ENCODE data around the gene ZFYVE21. TPM values are rescaled to one million over a fixed set of nuclear protein-coding genes. Genes with fewer than 3 reads are reported as not detected.

The ZFYVE21 gene
- total RNA-seq: 10 to 100 TPM; 57.2 to 59.5 TPM
- long read RNA-seq, donor 1, transcript ZFYVE21-202 (7 exons, 1,383 nt): major isoform, 36 of 49 reads
- long read RNA-seq, donor 1, partial matches to known transcripts: 3 of 49 reads
- long read RNA-seq, donor 1, other reads (novel, unspliced or antisense): 10 of 49 reads
- long read RNA-seq, donor 2, transcript ZFYVE21-202 (7 exons, 1,383 nt): major isoform, 332 of 369 reads
- long read RNA-seq, donor 2, transcript ZFYVE21-207 (2 exons, 2,013 nt): minor isoform, 6 of 369 reads
- long read RNA-seq, donor 2, partial matches to known transcripts: 2 of 369 reads
- long read RNA-seq, donor 2, other reads (novel, unspliced or antisense): 27 of 369 reads

GRCh38 chr14:103715052-103716000 is at the start of gene ZFYVE21, which contains the start of gene XRCC3:
Gene ZFYVE21, plus strand, starts transcription at chr14:103715810. Its CDS starts 32 bp downstream, at chr14:103715842.
Gene XRCC3, minus strand, starts transcription at chr14:103715451. Its CDS starts 4,364 bp downstream, at chr14:103711087.
- intact Hi-C loops (cut with DNase I): no loop called here
- DNase-seq (ENCODE audit: low spot score): peak; percentile 100

GRCh38 chr14:103667671-103668070 is 47.9 kb upstream of the ZFYVE21 start:
- intact Hi-C loops (cut with DNase I): no loop called here
- DNase-seq (ENCODE audit: low spot score): no peak

- DNase-seq (ENCODE audit: low spot score): no peak
- intact Hi-C loops (cut with DNase I): no loop called here
Observed at GRCh38 chr14:103668117-103668516, 47.5 kb upstream of the ZFYVE21 start.

DNA sequence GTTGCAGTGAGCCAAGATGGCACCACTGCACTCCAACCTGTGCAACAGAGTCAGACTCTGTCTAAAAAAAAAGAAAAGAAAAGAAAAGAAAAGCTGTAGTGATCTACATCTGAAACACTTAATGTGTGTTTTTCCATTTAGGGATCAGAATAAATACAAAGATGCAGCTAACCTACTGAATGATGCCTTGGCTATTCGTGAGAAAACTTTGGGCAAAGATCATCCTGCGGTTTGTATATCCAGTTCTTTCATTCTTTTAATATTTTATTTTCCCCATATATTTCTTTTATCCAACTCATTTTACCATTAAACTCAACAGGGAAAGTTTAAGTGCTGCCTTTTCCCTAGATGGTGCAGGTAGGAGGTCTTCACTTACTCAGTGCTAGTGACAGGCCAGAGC is 46.2 kb upstream of the ZFYVE21 start:
- DNase-seq (ENCODE audit: low spot score): no peak
- intact Hi-C loops (cut with DNase I): no loop called here

GRCh38 chr14:103671911-103672310 is 43.7 kb upstream of the ZFYVE21 start:
- intact Hi-C loops (cut with DNase I): no loop called here
- DNase-seq (ENCODE audit: low spot score): no peak

- intact Hi-C loops (cut with DNase I): no loop called here
- no peak for DNase-seq (ENCODE audit: low spot score)
Observed at GRCh38 chr14:103675957-103676356, 39.7 kb upstream of the ZFYVE21 start.

DNA sequence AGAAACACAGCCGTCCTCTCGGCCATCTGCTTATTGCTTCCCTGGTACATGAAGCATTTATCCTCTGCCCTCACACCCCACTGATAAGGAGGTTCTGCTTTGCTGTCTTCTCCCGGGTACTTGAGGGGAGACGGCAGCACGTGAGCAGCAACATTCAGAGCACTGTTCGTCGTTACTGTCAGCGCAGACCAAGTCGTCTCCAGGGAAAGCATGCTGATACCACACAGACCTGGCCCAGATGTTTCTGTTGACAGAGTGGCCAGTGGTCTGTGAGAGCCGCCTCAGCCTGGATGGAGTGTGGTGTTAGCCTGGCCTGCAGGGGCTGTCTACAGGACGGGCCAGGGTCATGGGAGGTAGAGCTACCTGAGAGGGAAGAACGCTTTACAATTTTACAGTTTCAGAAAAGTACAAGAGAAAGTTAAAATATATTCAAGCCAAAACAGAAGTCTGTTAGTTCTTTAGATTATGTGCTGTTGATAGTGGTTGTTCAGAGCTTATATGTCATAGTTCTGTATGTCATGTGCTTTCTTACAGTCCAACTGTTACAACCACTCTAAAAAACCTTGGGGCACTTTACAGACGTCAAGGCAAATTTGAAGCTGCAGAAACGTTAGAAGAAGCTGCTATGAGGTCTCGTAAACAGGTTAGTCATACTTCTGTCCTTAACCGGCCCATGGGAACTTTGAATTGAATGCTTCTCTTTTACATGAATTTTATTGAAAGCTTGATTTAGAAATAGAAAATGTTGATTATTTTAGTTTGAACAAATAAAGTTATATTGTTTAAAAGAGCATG is 38.5 kb upstream of the ZFYVE21 start:
- intact Hi-C loops (cut with DNase I): no loop called here
- DNase-seq (ENCODE audit: low spot score): no peak

GRCh38 chr14:103679351-103679750 is 36.3 kb upstream of the ZFYVE21 start:
- intact Hi-C loops (cut with DNase I): no loop called here
- peak; percentile 87 for DNase-seq (ENCODE audit: low spot score)

GRCh38 chr14:103680491-103681231 is 34.9 kb upstream of the ZFYVE21 start:
- intact Hi-C loops (cut with DNase I): loop anchor here in 1 of 2 donors (10.0 kb wide), 1 partner anchor 106 kb away; no protein-coding TSS in a partner anchor
- peak; percentile 16 for DNase-seq (ENCODE audit: low spot score)

DNA sequence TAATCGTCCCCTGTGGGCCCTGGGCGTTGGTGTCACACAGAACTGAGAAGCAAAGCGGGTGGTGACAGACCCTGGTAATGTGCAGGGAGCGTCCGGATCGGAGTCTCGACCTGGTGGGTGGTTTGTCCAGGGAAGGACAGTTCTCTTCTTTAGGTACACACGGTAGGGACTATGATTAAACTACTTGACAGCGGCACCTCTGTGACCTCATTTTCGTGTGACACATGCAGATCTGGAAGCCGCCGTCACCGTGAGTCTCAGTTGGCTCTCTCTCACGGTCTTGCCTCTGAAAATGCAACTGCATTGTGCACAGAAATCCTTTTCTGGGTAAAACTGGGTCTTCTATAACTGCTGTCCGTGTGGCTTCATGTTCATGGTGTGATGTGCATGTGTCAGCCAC is 32.5 kb upstream of the ZFYVE21 start:
- intact Hi-C loops (cut with DNase I): loop anchor here in 1 of 2 donors (10.0 kb wide), 1 partner anchor 108 kb away; no protein-coding TSS in a partner anchor
- peak; percentile 53 for DNase-seq (ENCODE audit: low spot score)

- peak; percentile 49 for DNase-seq (ENCODE audit: low spot score)
- intact Hi-C loops (cut with DNase I): loop anchor here in 1 of 2 donors (10.0 kb wide), 1 partner anchor 110 kb away; no protein-coding TSS in a partner anchor
Observed at GRCh38 chr14:103684471-103684870, 31.1 kb upstream of the ZFYVE21 start.

DNA sequence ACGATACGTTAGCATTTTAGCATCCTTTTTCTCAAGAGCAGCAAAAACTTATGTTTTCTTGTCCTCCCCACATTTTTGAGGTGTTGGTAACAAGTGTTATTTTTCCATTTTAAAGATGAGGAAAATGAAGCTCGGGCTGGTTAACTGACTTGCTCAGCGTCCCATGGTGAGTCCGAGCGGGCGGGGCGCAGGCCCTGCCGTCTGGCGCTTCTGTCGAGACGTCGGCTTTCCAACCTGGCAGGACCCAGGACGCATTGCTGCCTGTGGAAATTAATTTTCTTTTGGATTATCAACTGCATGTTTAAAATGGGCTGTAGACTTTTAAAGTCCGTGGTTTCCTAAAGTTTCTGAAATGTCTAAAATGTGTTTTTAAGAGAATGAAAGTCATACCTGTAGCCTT is 30.7 kb upstream of the ZFYVE21 start:
- peak; percentile 70 for DNase-seq (ENCODE audit: low spot score)
- intact Hi-C loops (cut with DNase I): loop anchor here in 1 of 2 donors (10.0 kb wide), 1 partner anchor 110 kb away; no protein-coding TSS in a partner anchor

GRCh38 chr14:103685276-103686211 is 30.1 kb upstream of the ZFYVE21 start:
- intact Hi-C loops (cut with DNase I): loop anchor here in 1 of 2 donors (10.0 kb wide), 1 partner anchor 111 kb away; no protein-coding TSS in a partner anchor
- DNase-seq (ENCODE audit: low spot score): peak; percentile 60

GRCh38 chr14:103686831-103687485 is 28.7 kb upstream of the ZFYVE21 start:
- peak; percentile 59 for DNase-seq (ENCODE audit: low spot score)
- intact Hi-C loops (cut with DNase I): loop anchor here in 1 of 2 donors (10.0 kb wide), 1 partner anchor 112 kb away; no protein-coding TSS in a partner anchor

GRCh38 chr14:103687712-103688111 is 27.9 kb upstream of the ZFYVE21 start:
- no peak for DNase-seq (ENCODE audit: low spot score)
- intact Hi-C loops (cut with DNase I): loop anchor here in 1 of 2 donors (10.0 kb wide), 1 partner anchor 113 kb away; no protein-coding TSS in a partner anchor

DNA sequence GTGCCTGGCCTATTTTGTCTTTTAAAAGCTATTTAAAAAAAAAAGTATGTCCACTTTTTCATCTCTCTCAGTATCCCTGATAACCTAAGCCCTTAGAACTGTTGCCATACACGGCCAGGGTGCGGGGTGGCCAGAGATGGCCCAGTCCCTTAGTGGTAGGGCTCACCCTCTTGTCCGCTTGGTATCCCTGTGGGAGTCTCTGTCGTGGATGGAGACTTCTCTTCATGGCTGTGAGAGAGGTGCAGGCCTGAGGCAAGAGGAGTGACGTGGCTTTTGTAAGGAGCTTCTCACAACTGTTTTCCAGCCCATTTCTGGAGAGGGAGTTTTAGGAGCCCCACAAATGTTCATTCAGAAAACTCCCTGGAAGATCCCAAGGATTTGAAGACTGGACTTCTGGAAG is 27.2 kb upstream of the ZFYVE21 start:
- intact Hi-C loops (cut with DNase I): loop anchor here in 1 of 2 donors (10.0 kb wide), 1 partner anchor 114 kb away; no protein-coding TSS in a partner anchor
- DNase-seq (ENCODE audit: low spot score): peak; percentile 65

Data from posterior vena cava (tissue), 2 donors.